Kidney epithelial cell (primary cell): ENCODE measurements around the gene CYB5D1. TPM values are rescaled to one million over a fixed set of nuclear protein-coding genes. Genes with fewer than 3 reads are reported as not detected.

ENCODE experiments used
- DNase-seq: peaks from one replicate; pipeline ENCODE4 v3.0.0-alpha.2; 2010; ENCODE audit warnings: low read depth
- H3K27me3 ChIP-seq: 2 replicates; pipeline ENCODE4 v1.6.0; 2011; ENCODE audit warnings: low read length; ENCODE audit not compliant: control insufficient read depth, insufficient read depth
- H3K36me3 ChIP-seq: 2 replicates; pipeline ENCODE4 v1.5.1; 2011; ENCODE audit warnings: low read length; ENCODE audit not compliant: control insufficient read depth, insufficient read depth
- H3K4me3 ChIP-seq: 2 replicates; pipeline ENCODE4 v1.5.1; 2011; ENCODE audit warnings: low read depth, mild to moderate bottlenecking, control low read depth, low read length
- CTCF ChIP-seq: IDR thresholded peaks from 2 replicates; pipeline ENCODE4 v1.5.1; 2011; ENCODE audit warnings: mild to moderate bottlenecking, moderate library complexity, low read length, control low read depth, inconsistent platforms; ENCODE audit not compliant: insufficient read depth, poor library complexity, severe bottlenecking
- total RNA-seq: library from RNA; depleted of rRNA; stranded (reverse); fragments of >200 nt; gene quantifications from 2 replicates; pipeline ENCODE4 v1.2.3, GENCODE V29; 2015

Gene CYB5D1
- total RNA-seq, 1 donor from 2014 or later = 7.4 TPM

GRCh38 chr17:7882068-7882467 lies 24.3 kb downstream of the CYB5D1 start:
- no peak for DNase-seq
- no peaks in the 10 kb centered on the region for H3K36me3 ChIP-seq
- no peak overlapping the region for H3K4me3 ChIP-seq
- no peak for TF ChIP-seq CTCF
- H3K27me3 ChIP-seq = no peaks in the 10 kb centered on the region

- H3K36me3 ChIP-seq = no peaks in the 10 kb centered on the region
- no peak overlapping the region for H3K4me3 ChIP-seq
- no peak for TF ChIP-seq CTCF
- H3K27me3 ChIP-seq = no peaks in the 10 kb centered on the region
- no peak for DNase-seq
Measured at GRCh38 chr17:7882629-7883028, 24.8 kb downstream of the CYB5D1 start.

- no peak for DNase-seq
- no peaks in the 10 kb centered on the region for H3K36me3 ChIP-seq
- no peak for TF ChIP-seq CTCF
- peak overlapping the region; percentile 28 for H3K4me3 ChIP-seq
- H3K27me3 ChIP-seq = no peaks in the 10 kb centered on the region
Measured at GRCh38 chr17:7883781-7884386, 26.1 kb downstream of the CYB5D1 start.

GRCh38 chr17:7884581-7885366 lies 27.0 kb downstream of the CYB5D1 start:
- DNase-seq = no peak
- no peak for TF ChIP-seq CTCF

GRCh38 chr17:7885367-7886226 lies 27.8 kb downstream of the CYB5D1 start:
- Histone ChIP-seq H3K36me3 (peaks cover under 1% of the 10 kb centered on the region), H3K4me3 (peak overlapping the region; percentile 82), H3K27me3 (no peaks in the 10 kb centered on the region)
- DNase-seq = no peak
- no peak for TF ChIP-seq CTCF

More at GRCh38 chr17:7884581-7885366, 27.0 kb downstream of the CYB5D1 start:
- Histone ChIP-seq H3K4me3 (peak overlapping the region; percentile 82), H3K36me3 (no peaks in the 10 kb centered on the region), H3K27me3 (no peaks in the 10 kb centered on the region)
